Stomach smooth muscle (tissue), 2 donors: ENCODE results near the gene GCLC.

ENCODE experiments used
- H3K27ac ChIP-seq: one replicate; pipeline ENCODE4 v1.7.0; 2013; ENCODE audit warnings: mild to moderate bottlenecking, low read length, inconsistent platforms
- H3K27me3 ChIP-seq, 2 donors: one replicate each; pipeline ENCODE4 v1.7.0; 2013; ENCODE audit warnings: low read length in 2 of 2; ENCODE audit not compliant: insufficient read depth in 2 of 2, control insufficient read depth in 1 of 2
- H3K36me3 ChIP-seq, 2 donors: one replicate each; pipeline ENCODE4 v1.7.0; 2013; ENCODE audit warnings: low read length in 2 of 2; ENCODE audit not compliant: control insufficient read depth in 2 of 2, insufficient read depth in 2 of 2
- H3K4me1 ChIP-seq: one replicate; pipeline ENCODE4 v1.7.0; 2013; ENCODE audit warnings: low read length; ENCODE audit not compliant: control insufficient read depth, insufficient read depth
- H3K4me3 ChIP-seq, 2 donors: one replicate each; pipeline ENCODE4 v1.7.0; 2013; ENCODE audit warnings: low read length in 2 of 2
- H3K9ac ChIP-seq, 2 donors: one replicate each; pipeline ENCODE4 v1.7.0; 2013; ENCODE audit warnings: low read length in 2 of 2, mild to moderate bottlenecking in 1 of 2
- H3K9me3 ChIP-seq, 2 donors: one replicate each; pipeline ENCODE4 v1.7.0; 2013; ENCODE audit warnings: low read length in 2 of 2; ENCODE audit not compliant: control insufficient read depth in 2 of 2
- donor health status: healthy.
- donor health status: Pancreatic carcinoma.

The GCLC gene

GRCh38 chr6:53524455-53524815 lies 20.5 kb downstream of the GCLC start:
- H3K36me3 ChIP-seq, result peaks cover 8 to 9% of the 10 kb centered on the region in 2 donors
- peak overlapping the region in 1 of 2 donors; percentile 2 for H3K4me3 ChIP-seq
- peaks cover 6% of the 10 kb centered on the region for H3K4me1 ChIP-seq
- H3K9ac ChIP-seq, result no peak overlapping the region
- H3K27ac ChIP-seq, result no peak overlapping the region
- H3K9me3 ChIP-seq, result no peaks in the 10 kb centered on the region
- no peaks in the 10 kb centered on the region for H3K27me3 ChIP-seq

DNA sequence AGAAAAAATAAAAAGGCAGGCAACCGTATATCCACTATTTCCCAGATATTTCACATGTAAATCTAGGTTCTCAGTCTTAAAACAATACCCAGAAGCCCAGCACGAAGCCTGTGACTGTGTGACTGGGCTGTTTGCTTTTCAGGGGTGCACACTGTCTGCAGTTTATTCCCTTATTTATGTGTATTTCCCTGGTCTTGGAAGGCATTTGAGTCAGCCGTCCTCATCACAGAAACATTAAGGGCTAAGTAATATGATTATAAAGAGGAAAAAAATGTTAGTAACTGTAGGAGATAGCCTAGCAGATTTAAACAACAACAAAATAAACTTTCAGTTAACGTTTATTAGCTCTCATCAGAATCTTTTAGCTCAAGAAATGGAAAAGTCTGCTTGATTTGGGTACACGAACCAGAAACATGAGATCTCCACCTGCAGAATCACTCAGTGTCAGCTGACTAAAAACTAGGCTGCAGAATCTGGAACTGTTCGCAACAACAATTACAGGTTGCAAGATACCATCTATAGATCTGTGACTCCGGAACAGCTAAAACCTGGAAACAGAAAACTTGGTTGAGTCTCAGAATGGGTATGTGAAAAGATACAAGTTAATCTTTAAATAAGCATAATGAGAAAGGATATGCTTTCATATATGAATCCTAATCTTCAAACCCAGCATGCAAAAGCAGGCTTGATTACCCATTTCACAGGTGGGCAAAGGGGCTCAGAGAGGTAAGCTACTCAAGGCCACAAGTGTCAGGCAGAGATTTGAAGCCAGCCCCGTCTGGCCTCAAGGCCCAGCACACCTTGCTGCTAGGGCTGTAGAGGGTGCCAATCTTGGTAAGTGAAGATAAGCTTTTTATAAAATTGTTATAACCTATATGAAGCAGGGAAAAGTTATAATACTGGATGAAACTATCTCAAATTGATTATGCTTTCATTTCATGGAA lies 21.1 kb downstream of the GCLC start:
- H3K27me3 ChIP-seq, result no peaks in the 10 kb centered on the region
- no peaks in the 10 kb centered on the region for H3K9me3 ChIP-seq
- H3K9ac ChIP-seq, result no peak overlapping the region
- H3K4me1 ChIP-seq, result peaks cover 3% of the 10 kb centered on the region
- H3K27ac ChIP-seq, result no peak overlapping the region
- peaks cover 8 to 11% of the 10 kb centered on the region in 2 donors for H3K36me3 ChIP-seq
- H3K4me3 ChIP-seq, result peak overlapping the region in 1 of 2 donors; percentile 2

- Histone ChIP-seq H3K9ac (no peak overlapping the region), H3K27ac (no peak overlapping the region)
These were observed 24.5 kb downstream of the GCLC start for GRCh38 chr6:53520320-53520928.

DNA sequence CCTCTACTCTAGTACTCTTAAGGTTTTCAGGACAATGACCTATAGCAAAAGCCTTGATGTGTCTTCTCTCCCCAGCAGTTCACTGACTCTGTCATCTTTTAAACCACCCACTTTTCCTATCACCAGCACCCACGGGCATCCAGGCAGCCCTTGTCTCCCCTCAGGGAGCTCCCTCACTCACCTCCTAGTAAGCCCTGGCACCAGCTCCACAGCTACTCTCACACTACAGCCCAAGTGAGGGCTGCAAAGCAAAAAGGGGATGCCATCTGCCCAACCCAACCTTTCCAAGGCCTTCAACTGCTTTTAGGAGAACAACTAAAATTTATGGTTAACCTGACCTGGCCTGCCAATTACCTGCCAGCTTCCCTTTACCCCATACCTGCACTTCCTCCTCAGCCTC lies 26.0 kb downstream of the GCLC start:
- Histone ChIP-seq H3K27ac (no peak overlapping the region), H3K9me3 (no peaks in the 10 kb centered on the region), H3K9ac (no peak overlapping the region), H3K4me3 (no peak overlapping the region), H3K4me1 (peaks cover 3% of the 10 kb centered on the region), H3K36me3 (peaks cover 14 to 18% of the 10 kb centered on the region in 2 donors), H3K27me3 (no peaks in the 10 kb centered on the region)

More at GRCh38 chr6:53520320-53520928, 24.5 kb downstream of the GCLC start:
- no peak overlapping the region for H3K4me3 ChIP-seq
- H3K9me3 ChIP-seq, result no peaks in the 10 kb centered on the region
- H3K36me3 ChIP-seq, result peaks cover 14 to 18% of the 10 kb centered on the region in 2 donors
- H3K4me1 ChIP-seq, result no peaks in the 10 kb centered on the region
- no peaks in the 10 kb centered on the region for H3K27me3 ChIP-seq

- Histone ChIP-seq H3K4me1 (peaks cover 3% of the 10 kb centered on the region), H3K4me3 (no peak overlapping the region), H3K9me3 (no peaks in the 10 kb centered on the region), H3K27me3 (no peaks in the 10 kb centered on the region), H3K36me3 (peaks cover 14 to 18% of the 10 kb centered on the region in 2 donors), H3K9ac (no peak overlapping the region), H3K27ac (no peak overlapping the region)
These were observed 27.9 kb downstream of the GCLC start for GRCh38 chr6:53517021-53517420.

- no peaks in the 10 kb centered on the region for H3K9me3 ChIP-seq
- peaks cover 6 to 11% of the 10 kb centered on the region in 2 donors for H3K36me3 ChIP-seq
- no peaks in the 10 kb centered on the region for H3K27me3 ChIP-seq
- H3K27ac ChIP-seq, result no peak overlapping the region
- no peak overlapping the region for H3K4me3 ChIP-seq
- H3K4me1 ChIP-seq, result peaks cover 3% of the 10 kb centered on the region
- H3K9ac ChIP-seq, result no peak overlapping the region
These were observed 30.2 kb downstream of the GCLC start for GRCh38 chr6:53514677-53515076.

- Histone ChIP-seq H3K4me3 (no peak overlapping the region), H3K4me1 (peaks cover 3% of the 10 kb centered on the region), H3K27me3 (no peaks in the 10 kb centered on the region), H3K9ac (no peak overlapping the region), H3K9me3 (no peaks in the 10 kb centered on the region), H3K36me3 (peaks cover 7 to 11% of the 10 kb centered on the region in 2 donors), H3K27ac (no peak overlapping the region)
These were observed 31.4 kb downstream of the GCLC start for GRCh38 chr6:53513519-53513966.

DNA sequence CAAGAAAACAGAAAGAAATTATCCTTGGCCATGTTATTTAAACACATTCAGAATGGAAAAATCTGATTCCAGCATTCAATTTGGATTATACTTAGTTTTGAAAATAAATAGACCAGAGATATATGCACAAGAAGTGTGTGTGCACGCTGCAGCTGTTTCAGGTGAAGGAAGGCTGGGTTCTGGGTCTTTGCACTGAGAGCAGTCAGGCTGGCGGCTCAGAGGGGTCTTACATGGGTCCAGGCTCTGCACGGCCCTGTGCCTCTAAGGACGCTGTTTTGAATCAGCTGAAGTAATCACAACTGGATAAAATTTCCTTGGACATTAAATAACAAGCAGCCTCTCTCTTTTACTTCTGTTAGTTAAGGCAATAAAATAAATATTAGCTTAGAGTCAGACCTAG lies 31.8 kb downstream of the GCLC start:
- H3K4me3 ChIP-seq, result no peak overlapping the region
- no peak overlapping the region for H3K27ac ChIP-seq
- peaks cover 9 to 13% of the 10 kb centered on the region in 2 donors for H3K36me3 ChIP-seq
- H3K9me3 ChIP-seq, result no peaks in the 10 kb centered on the region
- peaks cover 3% of the 10 kb centered on the region for H3K4me1 ChIP-seq
- no peaks in the 10 kb centered on the region for H3K27me3 ChIP-seq
- no peak overlapping the region for H3K9ac ChIP-seq

DNA sequence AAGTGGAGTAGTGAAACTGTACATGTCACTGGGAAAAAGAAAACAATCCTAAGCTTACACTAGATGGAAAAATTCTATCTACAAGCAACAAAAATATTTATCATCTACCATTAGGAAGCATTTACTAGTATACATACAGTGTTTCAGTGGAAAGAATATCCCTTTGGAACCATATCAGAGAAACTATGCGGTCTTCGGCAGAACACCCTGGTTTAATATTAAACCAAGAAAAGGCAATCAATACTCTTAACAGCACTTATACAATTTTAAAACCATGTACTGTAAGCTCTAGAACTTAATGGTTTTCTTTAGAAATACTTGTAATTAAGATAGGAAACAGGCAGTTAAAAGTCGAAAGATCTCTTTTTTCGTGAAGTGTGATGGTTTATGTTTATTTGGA lies 32.3 kb downstream of the GCLC start:
- no peaks in the 10 kb centered on the region for H3K9me3 ChIP-seq
- H3K27ac ChIP-seq, result no peak overlapping the region

DNA sequence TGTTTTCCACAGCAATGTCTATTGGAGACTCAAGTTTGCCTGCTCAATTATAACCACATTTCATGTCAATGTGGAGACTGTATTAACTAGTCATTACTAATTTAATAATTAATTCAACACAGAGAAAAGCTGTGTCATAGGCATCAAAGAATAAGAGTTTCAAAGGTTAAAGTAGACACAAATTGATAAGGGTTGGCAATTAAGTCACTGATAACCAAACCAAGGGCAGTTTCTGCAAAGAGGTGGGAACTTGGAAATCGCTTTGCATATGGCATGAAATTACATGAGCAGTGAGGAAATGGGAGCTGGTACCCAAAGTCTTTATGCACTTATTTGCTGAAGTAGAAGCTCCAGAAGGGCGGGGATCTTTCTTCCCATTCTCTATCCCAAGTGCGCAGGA lies 34.2 kb downstream of the GCLC start:
- H3K9ac ChIP-seq, result no peak overlapping the region
- no peak overlapping the region for H3K4me3 ChIP-seq
- no peaks in the 10 kb centered on the region for H3K9me3 ChIP-seq
- H3K4me1 ChIP-seq, result peaks cover 3% of the 10 kb centered on the region
- no peak overlapping the region for H3K27ac ChIP-seq
- H3K36me3 ChIP-seq, result peaks cover 15 to 22% of the 10 kb centered on the region in 2 donors
- no peaks in the 10 kb centered on the region for H3K27me3 ChIP-seq

More for the DNA sequence above, 32.3 kb downstream of the GCLC start:
- peaks cover 9 to 17% of the 10 kb centered on the region in 2 donors for H3K36me3 ChIP-seq
- H3K27me3 ChIP-seq, result no peaks in the 10 kb centered on the region
- no peak overlapping the region for H3K9ac ChIP-seq
- peaks cover 3% of the 10 kb centered on the region for H3K4me1 ChIP-seq
- no peak overlapping the region for H3K4me3 ChIP-seq
